Measurements from ENCODE around the gene ELOVL5. TPM values are rescaled to one million over a fixed set of nuclear protein-coding genes. Genes with fewer than 3 reads are reported as not detected.

Gene ELOVL5
- total RNA-seq, 1 donor from 2014 or later: 133 TPM

- no peak for DNase-seq (ENCODE audit: low spot score)
- Mint-ChIP-seq H3K4me1 (ENCODE audit: low read depth) (no peaks in the 10 kb centered on the region), H3K36me3 (ENCODE audit: low read depth) (peaks cover 12% of the 10 kb centered on the region), H3K9me3 (no peaks in the 10 kb centered on the region), H3K27me3 (ENCODE audit: low read depth) (no peaks in the 10 kb centered on the region), H3K4me3 (ENCODE audit: low read depth) (no peak overlapping the region), H3K27ac (no peak overlapping the region)
- intact Hi-C loops (cut with micrococcal nuclease): no loop called here
Observed at GRCh38 chr6:53250176-53251032, 98.3 kb downstream of the ELOVL5 start.

GRCh38 chr6:53246924-53247323, 101.8 kb downstream of the ELOVL5 start:
- Mint-ChIP-seq H3K27ac (no peak overlapping the region), H3K4me3 (ENCODE audit: low read depth) (no peak overlapping the region), H3K4me1 (ENCODE audit: low read depth) (no peaks in the 10 kb centered on the region), H3K9me3 (no peaks in the 10 kb centered on the region), H3K36me3 (ENCODE audit: low read depth) (no peaks in the 10 kb centered on the region), H3K27me3 (ENCODE audit: low read depth) (no peaks in the 10 kb centered on the region)
- DNase-seq (ENCODE audit: low spot score): no peak
- intact Hi-C loops (cut with micrococcal nuclease): no loop called here

- Mint-ChIP-seq H3K27me3 (ENCODE audit: low read depth) (no peaks in the 10 kb centered on the region), H3K27ac (no peak overlapping the region), H3K36me3 (ENCODE audit: low read depth) (no peaks in the 10 kb centered on the region), H3K4me1 (ENCODE audit: low read depth) (peaks cover 5% of the 10 kb centered on the region), H3K4me3 (ENCODE audit: low read depth) (no peak overlapping the region), H3K9me3 (peaks cover 9% of the 10 kb centered on the region)
- intact Hi-C loops (cut with micrococcal nuclease): no loop called here
- no peak for DNase-seq (ENCODE audit: low spot score)
Observed at GRCh38 chr6:53244958-53245357, 103.8 kb downstream of the ELOVL5 start.

- no peak overlapping the region for H3K4me3 Mint-ChIP-seq (ENCODE audit: low read depth)
- H3K27ac Mint-ChIP-seq: no peak overlapping the region
- no peaks in the 10 kb centered on the region for H3K27me3 Mint-ChIP-seq (ENCODE audit: low read depth)
- peaks cover 5% of the 10 kb centered on the region for H3K4me1 Mint-ChIP-seq (ENCODE audit: low read depth)
- peaks cover 9% of the 10 kb centered on the region for H3K9me3 Mint-ChIP-seq
- DNase-seq (ENCODE audit: low spot score): no peak
- no peaks in the 10 kb centered on the region for H3K36me3 Mint-ChIP-seq (ENCODE audit: low read depth)
- intact Hi-C loops (cut with micrococcal nuclease): no loop called here
Observed at GRCh38 chr6:53244399-53244931, 104.3 kb downstream of the ELOVL5 start.

- intact Hi-C loops (cut with micrococcal nuclease): no loop called here
- Mint-ChIP-seq H3K9me3 (peaks cover 9% of the 10 kb centered on the region), H3K27ac (no peak overlapping the region), H3K27me3 (ENCODE audit: low read depth) (no peaks in the 10 kb centered on the region), H3K4me3 (ENCODE audit: low read depth) (no peak overlapping the region), H3K36me3 (ENCODE audit: low read depth) (no peaks in the 10 kb centered on the region), H3K4me1 (ENCODE audit: low read depth) (peaks cover 5% of the 10 kb centered on the region)
- DNase-seq (ENCODE audit: low spot score): no peak
Observed at GRCh38 chr6:53241938-53242337, 106.8 kb downstream of the ELOVL5 start.

GRCh38 chr6:53240761-53241160, 108.0 kb downstream of the ELOVL5 start:
- H3K27me3 Mint-ChIP-seq (ENCODE audit: low read depth): no peaks in the 10 kb centered on the region
- H3K4me1 Mint-ChIP-seq (ENCODE audit: low read depth): peaks cover 15% of the 10 kb centered on the region
- no peak overlapping the region for H3K4me3 Mint-ChIP-seq (ENCODE audit: low read depth)
- H3K9me3 Mint-ChIP-seq: peaks cover 9% of the 10 kb centered on the region
- H3K27ac Mint-ChIP-seq: no peak overlapping the region
- DNase-seq (ENCODE audit: low spot score): no peak
- intact Hi-C loops (cut with micrococcal nuclease): no loop called here
- H3K36me3 Mint-ChIP-seq (ENCODE audit: low read depth): no peaks in the 10 kb centered on the region

GRCh38 chr6:53240139-53240538, 108.6 kb downstream of the ELOVL5 start:
- no peak overlapping the region for H3K27ac Mint-ChIP-seq
- H3K27me3 Mint-ChIP-seq (ENCODE audit: low read depth): no peaks in the 10 kb centered on the region
- peaks cover 9% of the 10 kb centered on the region for H3K9me3 Mint-ChIP-seq
- peaks cover 18% of the 10 kb centered on the region for H3K4me1 Mint-ChIP-seq (ENCODE audit: low read depth)
- intact Hi-C loops (cut with micrococcal nuclease): no loop called here
- no peaks in the 10 kb centered on the region for H3K36me3 Mint-ChIP-seq (ENCODE audit: low read depth)
- H3K4me3 Mint-ChIP-seq (ENCODE audit: low read depth): no peak overlapping the region
- DNase-seq (ENCODE audit: low spot score): no peak

GRCh38 chr6:53239526-53239925, 109.2 kb downstream of the ELOVL5 start:
- Mint-ChIP-seq H3K4me3 (ENCODE audit: low read depth) (no peak overlapping the region), H3K27me3 (ENCODE audit: low read depth) (no peaks in the 10 kb centered on the region), H3K36me3 (ENCODE audit: low read depth) (no peaks in the 10 kb centered on the region), H3K4me1 (ENCODE audit: low read depth) (peaks cover 18% of the 10 kb centered on the region), H3K27ac (no peak overlapping the region), H3K9me3 (peaks cover 9% of the 10 kb centered on the region)
- intact Hi-C loops (cut with micrococcal nuclease): no loop called here
- no peak for DNase-seq (ENCODE audit: low spot score)

- peaks cover 18% of the 10 kb centered on the region for H3K4me1 Mint-ChIP-seq (ENCODE audit: low read depth)
- no peaks in the 10 kb centered on the region for H3K27me3 Mint-ChIP-seq (ENCODE audit: low read depth)
- no peak for DNase-seq (ENCODE audit: low spot score)
- peaks cover 9% of the 10 kb centered on the region for H3K9me3 Mint-ChIP-seq
- H3K36me3 Mint-ChIP-seq (ENCODE audit: low read depth): no peaks in the 10 kb centered on the region
- no peak overlapping the region for H3K4me3 Mint-ChIP-seq (ENCODE audit: low read depth)
- no peak overlapping the region for H3K27ac Mint-ChIP-seq
- intact Hi-C loops (cut with micrococcal nuclease): no loop called here
Observed at GRCh38 chr6:53238311-53238710, 110.4 kb downstream of the ELOVL5 start.

- H3K27ac Mint-ChIP-seq: peak overlapping the region; percentile 76
- no peaks in the 10 kb centered on the region for H3K36me3 Mint-ChIP-seq (ENCODE audit: low read depth)
- H3K4me3 Mint-ChIP-seq (ENCODE audit: low read depth): no peak overlapping the region
- H3K4me1 Mint-ChIP-seq (ENCODE audit: low read depth): peaks cover 29% of the 10 kb centered on the region
- H3K27me3 Mint-ChIP-seq (ENCODE audit: low read depth): no peaks in the 10 kb centered on the region
- H3K9me3 Mint-ChIP-seq: peaks cover 9% of the 10 kb centered on the region
- DNase-seq (ENCODE audit: low spot score): no peak
- intact Hi-C loops (cut with micrococcal nuclease): no loop called here
Observed at GRCh38 chr6:53236241-53236640, 112.5 kb downstream of the ELOVL5 start.

GRCh38 chr6:53235508-53235907, 113.2 kb downstream of the ELOVL5 start:
- intact Hi-C loops (cut with micrococcal nuclease): no loop called here
- H3K36me3 Mint-ChIP-seq (ENCODE audit: low read depth): no peaks in the 10 kb centered on the region

GRCh38 chr6:53233309-53233708, 115.4 kb downstream of the ELOVL5 start:
- intact Hi-C loops (cut with micrococcal nuclease): loop anchor here (5.0 kb wide), 3 partner anchors 46 to 249 kb away; no protein-coding TSS in a partner anchor
- H3K36me3 Mint-ChIP-seq (ENCODE audit: low read depth): no peaks in the 10 kb centered on the region
- H3K4me1 Mint-ChIP-seq (ENCODE audit: low read depth): peaks cover 26% of the 10 kb centered on the region
- no peak overlapping the region for H3K4me3 Mint-ChIP-seq (ENCODE audit: low read depth)
- H3K9me3 Mint-ChIP-seq: no peaks in the 10 kb centered on the region
- no peak overlapping the region for H3K27ac Mint-ChIP-seq
- DNase-seq (ENCODE audit: low spot score): no peak
- no peaks in the 10 kb centered on the region for H3K27me3 Mint-ChIP-seq (ENCODE audit: low read depth)

More at GRCh38 chr6:53235508-53235907, 113.2 kb downstream of the ELOVL5 start:
- Mint-ChIP-seq H3K4me1 (ENCODE audit: low read depth) (peaks cover 27% of the 10 kb centered on the region), H3K9me3 (peaks cover 5% of the 10 kb centered on the region), H3K27me3 (ENCODE audit: low read depth) (no peaks in the 10 kb centered on the region), H3K27ac (no peak overlapping the region), H3K4me3 (ENCODE audit: low read depth) (no peak overlapping the region)
- no peak for DNase-seq (ENCODE audit: low spot score)

- Mint-ChIP-seq H3K4me3 (ENCODE audit: low read depth) (no peak overlapping the region), H3K4me1 (ENCODE audit: low read depth) (peaks cover 18% of the 10 kb centered on the region), H3K36me3 (ENCODE audit: low read depth) (no peaks in the 10 kb centered on the region), H3K27me3 (ENCODE audit: low read depth) (no peaks in the 10 kb centered on the region), H3K27ac (peak overlapping the region; percentile 34), H3K9me3 (no peaks in the 10 kb centered on the region)
- intact Hi-C loops (cut with micrococcal nuclease): loop anchor here (1.0 to 5.0 kb wide), 4 partner anchors 38 to 251 kb away; no protein-coding TSS in a partner anchor
- no peak for DNase-seq (ENCODE audit: low spot score)
Observed at GRCh38 chr6:53230775-53231467, 117.8 kb downstream of the ELOVL5 start.
